Stimulated activated CD4-positive, alpha-beta T cell treated with anti-CD3 and anti-CD28 coated beads, Interleukin-1b, Interleukin-23, amount 100 ng/mL, for 48 hours (primary cell): ENCODE data around the gene FEN1.
A peak's percentile ranks its signal among the peaks of the same experiment; 100 is the strongest.

ENCODE experiments used
- DNase-seq: peaks from one replicate; pipeline ENCODE4 v3.0.0-alpha.2; 2020

Gene FEN1

DNA sequence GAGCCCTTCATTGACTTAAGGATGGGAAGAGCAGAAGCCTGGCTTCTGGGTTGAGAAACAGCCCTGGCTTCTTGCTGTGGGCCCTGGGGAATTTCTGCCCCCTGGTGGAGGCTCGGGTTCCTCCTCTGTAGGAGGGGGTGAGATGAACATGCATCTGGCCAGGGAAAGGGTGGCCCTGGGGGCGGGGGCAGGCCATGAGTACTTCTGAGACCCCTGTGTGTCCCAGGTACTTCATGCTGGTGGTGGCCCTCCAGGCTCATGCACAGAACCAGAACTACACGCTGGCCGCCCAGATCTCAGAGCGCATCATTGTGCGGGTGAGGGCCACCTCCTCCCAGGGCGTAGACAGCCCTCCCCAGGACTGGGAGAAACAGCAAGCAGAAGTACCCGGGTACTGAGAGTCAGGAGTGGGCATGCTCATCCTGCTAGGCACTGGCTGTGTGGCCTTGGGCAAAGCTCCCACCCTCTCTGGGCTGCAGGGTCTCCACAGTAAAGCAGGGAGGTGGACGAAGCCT lies 16.1 kb upstream of the FEN1 start:
- peak; percentile 70 for DNase-seq

DNA sequence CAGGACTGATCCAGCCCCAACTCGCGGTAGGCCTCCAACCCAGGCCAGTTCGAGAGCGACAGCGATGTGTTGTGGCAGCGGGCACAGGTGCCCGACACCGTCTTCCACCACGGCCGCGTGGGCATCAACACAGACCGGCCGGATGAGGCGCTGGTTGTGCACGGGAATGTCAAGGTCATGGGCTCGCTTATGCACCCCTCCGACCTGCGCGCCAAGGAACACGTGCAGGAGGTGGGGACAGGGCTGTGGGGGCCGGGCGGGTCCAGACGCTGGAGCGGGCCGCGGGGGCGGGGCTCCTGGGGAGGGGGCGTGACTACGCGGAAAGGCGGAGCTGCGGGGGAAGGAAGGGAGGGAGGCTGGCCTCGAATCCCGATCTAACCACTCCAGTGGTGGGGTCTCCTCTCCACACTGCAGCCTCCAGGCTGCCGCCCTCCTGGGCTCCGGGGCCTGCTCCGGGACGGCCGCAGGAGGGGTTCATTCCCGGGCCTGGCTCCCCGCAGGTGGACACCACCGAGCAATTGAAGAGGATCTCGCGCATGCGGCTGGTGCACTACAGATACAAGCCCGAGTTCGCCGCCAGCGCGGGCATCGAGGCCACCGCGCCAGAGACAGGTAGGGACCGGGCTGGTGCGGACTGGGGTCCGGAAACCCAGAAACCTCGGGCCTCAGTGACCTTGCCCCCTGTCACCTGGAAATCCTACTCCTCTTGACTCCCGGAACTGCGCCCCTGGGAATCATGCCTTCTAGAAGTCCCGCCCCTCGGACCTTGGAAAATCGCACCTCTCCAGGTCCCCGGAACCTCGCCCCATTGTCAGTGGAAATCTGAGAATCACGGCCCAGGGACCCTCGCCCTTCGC lies 15.2 kb upstream of the FEN1 start:
- peak; percentile 41 for DNase-seq

DNA sequence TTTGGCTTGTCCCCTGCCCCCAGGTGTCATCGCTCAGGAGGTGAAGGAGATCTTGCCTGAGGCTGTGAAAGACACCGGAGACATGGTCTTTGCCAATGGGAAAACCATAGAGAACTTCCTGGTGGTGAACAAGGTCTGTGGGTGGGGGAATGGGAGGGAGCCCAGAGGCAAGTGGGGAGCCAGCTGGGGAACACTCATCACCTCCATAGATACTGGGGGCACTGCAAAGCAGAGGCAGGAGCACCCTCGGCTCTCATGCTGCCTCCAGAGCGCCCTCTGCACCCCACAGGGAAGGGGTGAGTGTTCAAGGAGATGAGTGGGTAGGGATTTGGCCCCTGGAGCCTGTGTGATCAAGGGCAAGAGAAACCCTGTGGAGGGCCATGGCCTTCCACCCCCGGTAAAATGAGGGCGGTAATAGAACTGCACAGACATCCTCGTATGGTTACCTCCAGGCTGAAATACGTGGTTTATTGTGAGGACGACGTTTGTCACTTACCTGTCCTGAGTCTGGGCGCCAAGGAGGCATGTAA lies 14.3 kb upstream of the FEN1 start:
- no peak for DNase-seq

DNA sequence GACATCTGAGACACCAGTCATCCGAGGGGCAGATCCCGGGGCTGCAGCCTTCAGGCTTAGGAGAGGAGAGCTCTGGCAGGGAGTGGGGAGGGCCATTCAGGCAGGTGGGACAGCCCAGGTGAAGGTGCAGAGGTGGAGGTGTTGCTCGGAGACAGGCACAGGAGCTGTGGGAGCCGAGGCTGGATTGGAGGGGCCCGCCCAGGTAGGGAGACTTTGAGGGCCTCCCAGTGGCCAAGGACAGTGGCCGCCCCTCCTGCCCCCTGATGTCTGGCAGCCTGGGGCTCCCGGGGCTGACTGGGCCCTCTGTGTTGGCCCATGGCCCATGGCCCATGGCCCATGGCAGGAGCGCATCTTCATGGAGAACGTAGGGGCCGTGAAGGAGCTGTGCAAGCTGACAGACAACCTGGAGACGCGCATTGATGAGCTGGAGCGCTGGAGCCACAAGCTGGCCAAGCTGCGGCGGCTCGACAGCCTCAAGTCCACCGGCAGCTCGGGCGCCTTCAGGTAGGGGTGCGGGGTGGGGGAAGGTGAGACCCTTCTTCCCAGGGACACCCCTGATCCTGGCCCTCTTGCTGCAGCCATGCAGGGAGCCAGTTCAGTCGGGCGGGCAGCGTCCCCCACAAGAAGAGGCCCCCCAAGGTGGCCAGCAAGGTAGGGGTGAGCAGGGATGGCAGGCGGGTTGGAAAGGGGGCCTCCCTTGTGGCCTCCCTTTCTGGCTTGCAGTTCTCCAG lies 13.6 kb upstream of the FEN1 start:
- DNase-seq, result no peak

DNA sequence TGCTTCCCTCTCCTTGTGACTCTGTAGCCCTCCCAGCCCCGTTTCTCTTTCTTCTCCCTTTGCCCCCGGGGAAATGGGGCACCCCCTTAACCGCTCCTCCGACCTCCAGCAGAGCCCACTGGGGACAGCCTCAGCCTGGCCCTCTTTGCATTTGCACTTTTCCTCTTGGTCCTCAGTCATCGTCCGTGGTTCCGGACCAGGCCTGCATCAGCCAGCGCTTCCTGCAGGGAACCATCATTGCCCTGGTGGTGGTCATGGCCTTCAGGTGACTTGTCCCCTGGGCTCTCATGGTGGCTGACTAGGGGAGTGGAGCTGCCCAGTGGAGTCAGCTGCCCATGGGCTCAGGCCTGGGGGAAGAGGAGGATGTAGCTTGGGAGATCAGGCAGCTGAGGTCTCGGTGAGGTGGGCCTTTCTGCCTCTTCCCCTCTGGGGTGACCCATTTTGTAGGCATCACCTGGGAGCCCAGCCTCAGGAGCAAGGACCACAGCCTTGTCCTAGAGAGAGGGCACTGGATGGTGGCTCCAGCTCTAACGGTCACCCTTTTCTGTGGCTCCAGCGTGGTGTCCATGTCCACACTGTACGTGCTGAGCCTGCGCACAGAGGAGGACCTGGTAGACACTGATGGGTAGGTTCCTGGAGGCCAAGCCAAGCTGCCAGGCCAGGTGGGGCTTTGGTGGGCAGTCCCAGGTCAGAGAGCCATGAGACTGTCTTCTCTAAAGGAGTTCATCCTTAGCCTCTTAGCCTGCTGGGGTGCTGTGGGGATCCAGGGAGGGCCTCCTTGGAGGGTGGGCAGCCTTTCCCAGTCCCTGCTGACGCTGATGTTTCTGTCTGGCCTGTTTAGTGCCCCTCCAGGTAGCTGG lies 12.8 kb upstream of the FEN1 start:
- no peak for DNase-seq

DNA sequence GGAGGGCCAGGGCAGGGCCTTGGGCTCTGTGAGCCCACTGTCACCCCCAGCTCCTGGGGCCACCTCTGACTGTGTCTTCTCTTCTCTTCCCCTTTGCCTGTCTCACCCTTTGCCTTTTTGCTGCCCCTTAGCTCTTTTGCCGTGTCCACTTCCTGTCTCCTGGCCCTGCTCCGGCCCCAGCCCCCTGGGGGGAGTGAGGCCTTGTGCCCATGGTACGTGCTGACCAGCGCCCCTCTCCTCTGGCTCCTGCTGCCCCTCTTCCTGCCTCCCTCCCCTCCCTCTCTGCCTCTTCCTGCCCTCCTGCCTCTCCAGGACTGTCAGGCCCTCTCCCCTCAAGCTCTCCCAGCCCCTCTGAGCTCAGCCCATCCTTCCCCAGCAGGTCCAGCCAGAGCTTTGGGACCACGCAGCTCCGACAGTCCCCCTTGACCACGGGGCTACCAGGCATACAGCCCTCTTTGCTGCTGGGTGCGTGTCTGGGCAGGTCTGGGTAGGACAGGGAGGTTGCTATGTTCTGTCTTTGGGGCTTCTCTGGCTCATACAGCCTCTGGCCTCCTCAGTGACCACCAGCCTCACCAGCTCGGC lies 12.0 kb upstream of the FEN1 start:
- DNase-seq, result no peak

DNA sequence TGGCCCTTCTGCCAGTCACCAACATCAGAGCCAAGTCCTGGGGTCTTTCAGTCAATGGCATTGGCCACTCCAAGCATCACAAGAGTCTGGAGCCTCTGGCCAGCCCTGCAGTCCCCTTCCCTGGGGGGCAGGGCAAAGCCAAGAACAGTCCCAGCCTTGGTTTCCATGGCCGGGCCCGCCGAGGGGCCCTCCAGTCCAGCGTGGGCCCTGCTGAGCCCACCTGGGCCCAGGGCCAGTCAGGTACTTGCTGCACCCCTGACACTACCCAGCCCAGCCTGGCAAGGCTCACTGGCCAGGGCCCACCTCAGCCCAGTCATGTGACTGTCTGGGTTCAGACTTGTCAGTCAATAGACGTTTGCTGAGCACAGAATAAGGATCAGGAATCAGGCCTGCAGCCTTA lies 11.1 kb upstream of the FEN1 start:
- DNase-seq, result no peak

DNA sequence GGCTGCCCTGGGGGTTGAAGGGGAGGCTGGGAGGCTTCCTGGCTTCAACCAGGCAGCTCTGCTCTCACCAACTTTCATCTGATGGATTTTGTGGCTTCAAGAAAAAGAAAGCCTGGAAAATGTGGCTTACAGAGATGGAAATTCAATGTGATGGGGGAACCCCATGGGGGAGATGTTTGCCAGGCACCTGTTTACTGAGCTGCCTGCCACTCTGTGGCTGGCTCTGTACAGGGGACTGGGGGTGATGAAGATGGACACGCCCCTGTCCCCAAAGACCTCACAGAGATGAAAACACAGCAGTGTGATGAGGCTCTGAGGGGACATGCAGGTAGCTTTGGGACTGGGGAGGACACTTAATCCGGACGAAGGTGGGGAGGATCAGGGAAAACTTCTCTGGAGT lies 10.4 kb upstream of the FEN1 start:
- DNase-seq, result no peak

DNA sequence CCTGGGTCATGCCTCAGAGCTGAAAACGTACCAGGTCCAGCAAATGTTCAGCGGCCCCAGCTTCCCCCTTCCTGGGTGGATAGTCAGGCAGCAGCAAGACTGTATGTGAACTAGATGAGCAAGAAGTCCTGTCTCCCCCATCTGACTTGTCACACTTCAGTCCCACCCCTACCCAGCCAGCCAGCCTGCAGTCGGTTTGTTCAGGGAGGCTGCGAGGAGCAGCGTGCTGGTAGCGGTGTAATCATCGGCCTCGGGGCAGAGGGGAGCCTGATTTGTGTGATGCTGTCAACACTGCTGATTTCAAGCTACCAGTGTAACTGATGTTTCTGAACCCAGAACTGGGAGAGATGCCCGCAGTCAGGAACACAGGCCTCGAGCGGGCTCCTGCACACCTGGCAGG lies 9.9 kb upstream of the FEN1 start:
- DNase-seq, result no peak

DNA sequence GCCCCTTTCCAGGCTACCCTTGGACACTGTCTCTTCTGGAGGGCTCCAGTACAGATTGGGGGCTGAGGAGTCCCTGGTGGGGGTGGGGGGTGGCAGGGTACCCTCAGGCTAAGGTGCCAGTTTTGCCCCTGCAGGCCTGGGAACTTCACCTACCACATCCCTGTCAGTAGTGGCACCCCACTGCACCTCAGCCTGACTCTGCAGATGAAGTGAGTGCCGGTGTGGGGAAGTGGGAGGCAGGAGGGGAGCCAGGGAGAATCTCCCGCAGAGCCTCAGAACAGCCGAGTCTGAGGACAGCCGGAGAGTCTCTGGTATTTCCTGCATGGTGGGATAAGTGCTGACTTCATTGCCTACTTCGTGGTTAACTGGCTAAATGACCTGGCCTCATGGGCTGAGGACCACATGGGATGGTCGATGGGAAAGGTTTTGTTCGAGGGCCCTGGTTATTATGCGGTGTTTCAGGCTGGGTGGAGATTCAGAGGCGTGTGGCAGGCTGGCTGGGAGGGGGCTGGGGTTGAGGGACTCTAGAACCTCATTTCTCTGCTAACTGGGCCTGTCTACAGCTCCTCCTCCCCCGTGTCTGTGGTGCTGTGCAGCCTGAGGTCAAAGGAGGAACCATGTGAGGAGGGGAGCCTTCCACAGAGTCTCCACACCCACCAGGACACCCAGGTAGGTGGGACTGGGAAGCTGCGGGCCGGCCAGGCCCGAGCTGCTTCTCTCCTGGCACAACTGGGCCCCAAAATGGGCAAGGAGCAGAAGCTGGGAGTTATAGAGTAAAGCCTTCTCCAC lies 8.8 kb upstream of the FEN1 start:
- no peak for DNase-seq

DNA sequence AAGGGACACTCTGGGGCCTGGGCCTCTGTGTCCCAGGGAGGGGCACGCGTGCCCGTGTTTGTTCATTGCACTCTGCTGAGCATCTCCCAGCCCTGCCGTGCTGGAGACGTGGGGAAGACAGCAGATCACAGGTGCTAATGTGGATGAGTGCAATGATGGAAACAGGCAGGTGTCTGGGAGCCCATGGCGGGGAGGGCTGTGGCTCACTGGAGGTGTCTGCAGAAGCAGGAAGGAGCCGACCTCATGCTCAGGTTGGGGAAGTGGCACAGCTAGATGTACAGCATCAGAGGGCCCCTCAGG lies 8.3 kb upstream of the FEN1 start:
- DNase-seq, result no peak

DNA sequence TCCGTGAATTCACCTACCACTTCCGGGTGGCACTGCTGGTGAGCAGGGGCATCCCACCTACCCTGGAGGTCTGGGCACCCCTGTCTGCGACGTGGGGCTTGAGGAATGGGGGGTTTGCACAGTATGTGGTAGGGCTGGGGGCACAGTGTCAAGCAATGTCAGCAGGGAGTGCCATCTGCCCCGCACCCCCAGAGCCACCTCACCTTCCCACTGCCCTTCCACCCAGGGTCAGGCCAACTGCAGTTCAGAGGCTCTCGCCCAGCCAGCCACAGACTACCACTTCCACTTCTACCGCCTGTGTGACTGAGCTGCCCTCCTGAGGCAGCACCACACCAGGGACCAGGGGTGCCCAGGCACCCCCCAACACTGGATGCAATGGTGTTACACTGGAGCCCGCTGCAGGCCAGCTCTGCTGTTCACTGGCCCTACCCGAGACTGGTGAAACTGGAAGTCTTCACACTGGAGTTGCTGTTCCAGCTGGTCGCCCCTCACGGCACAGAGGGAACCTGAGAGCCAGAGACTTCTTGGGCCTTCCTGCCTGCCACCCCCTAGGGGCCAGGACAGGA lies 6.8 kb upstream of the FEN1 start:
- no peak for DNase-seq

DNA sequence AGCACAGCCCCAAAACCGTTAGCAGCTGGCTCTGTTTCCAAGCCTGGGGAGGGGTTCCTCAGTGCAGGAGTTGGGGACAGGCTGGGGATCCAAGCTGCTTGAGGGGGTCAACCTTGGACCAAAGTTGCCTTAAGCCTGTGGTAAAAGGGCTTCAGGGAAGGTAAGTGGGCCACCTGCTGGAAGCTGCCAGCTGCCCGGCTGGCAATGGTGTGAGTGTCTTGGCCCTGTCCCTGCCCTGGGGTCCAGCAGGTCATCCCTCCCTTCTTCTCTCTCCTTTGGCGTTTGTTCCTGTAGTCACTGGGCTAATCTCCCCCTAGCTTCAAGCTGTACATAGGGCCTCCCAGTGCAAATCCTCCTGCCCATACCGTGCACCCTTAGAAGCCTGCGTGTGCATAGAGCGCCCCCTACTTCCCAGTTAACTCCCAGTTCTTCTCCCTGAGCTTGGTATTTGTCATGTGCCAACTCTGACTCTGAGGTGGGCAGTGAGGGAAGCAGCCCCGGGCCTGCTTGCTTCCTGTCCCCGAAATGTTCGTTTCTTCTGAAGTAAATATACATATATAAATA lies 4.7 kb upstream of the FEN1 start:
- DNase-seq, result no peak

DNA sequence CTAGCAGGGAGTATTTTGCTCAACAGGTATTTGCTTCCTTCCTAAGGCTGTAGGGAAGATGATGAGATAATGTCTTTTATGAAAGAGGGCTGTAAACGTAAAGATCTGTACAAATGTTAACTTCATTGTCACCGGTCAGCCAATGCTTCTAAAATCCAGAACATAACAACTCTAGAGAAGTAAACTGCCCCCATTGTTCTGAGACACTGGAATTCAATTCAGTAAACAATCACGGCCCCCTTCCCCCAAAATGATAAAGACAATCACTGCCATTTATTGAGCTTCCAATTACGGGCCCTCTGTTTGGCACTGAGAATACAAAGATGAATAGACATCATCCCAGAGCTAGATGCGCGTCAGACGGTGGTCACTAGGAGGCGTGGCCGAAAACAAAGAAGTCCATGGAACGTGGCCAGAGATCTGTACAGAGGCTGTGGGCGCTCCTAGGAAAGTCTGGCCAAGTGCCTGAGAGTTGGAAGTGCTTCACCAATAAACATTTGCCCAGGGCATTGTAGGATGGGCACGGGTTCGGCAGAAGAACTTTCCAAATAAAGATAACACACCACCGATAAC lies 888 bp upstream of the FEN1 start:
- DNase-seq, result peak; percentile 48

DNA sequence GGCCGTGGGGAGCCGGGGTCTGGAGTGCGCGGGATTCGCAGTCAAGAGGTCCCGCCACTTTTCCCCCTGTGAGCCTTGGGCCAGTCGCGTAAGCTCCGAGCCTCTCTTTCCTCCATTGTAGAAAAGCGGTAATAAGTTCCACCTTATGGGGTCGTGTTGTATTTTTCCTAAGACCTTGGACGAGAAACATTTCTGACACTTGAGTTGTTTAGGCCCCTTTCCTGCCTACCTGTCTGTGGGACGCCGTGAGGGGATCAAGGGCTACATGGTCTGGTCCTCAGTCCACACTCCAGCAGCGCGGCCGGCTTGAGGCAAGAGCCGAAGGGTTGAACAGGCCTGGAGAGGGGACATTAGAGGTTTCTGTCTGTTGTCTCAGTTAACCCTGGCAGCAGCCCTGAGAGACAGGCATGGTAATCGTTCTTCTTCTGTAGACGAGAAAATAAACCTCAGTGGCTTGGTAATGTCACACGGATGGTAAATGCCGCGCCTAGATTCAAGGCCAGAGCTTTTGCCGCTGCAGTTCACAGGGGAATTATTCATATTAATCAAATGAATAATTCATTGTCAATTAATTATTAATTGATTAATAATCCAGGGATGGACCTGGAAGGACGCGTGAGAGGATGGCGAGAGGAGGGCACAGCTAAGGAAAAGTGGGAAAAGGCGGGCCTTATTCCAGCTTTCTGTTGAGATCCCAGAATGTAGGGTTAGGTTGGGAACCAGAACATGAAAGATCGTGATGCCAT lies 545 bp downstream of the FEN1 start:
- no peak for DNase-seq

DNA sequence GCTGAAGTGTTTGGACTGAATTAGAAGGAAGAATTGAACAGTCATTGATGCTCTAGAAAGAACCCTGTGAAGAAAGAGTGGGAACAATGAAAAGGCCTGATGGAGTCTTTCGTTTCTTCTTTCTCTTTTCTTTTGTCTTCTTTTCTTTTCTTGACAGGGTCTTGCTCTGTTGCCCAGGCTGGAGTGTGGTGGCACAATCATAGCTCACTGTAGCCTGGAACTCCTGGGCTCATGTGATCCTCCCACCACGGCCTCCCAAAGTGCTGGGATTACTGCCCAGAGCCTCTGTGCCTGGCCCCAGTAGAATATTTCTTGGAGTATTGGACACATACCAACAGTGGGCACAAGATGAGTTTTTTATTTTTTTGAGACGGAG lies 1.1 kb downstream of the FEN1 start:
- DNase-seq, result no peak

DNA sequence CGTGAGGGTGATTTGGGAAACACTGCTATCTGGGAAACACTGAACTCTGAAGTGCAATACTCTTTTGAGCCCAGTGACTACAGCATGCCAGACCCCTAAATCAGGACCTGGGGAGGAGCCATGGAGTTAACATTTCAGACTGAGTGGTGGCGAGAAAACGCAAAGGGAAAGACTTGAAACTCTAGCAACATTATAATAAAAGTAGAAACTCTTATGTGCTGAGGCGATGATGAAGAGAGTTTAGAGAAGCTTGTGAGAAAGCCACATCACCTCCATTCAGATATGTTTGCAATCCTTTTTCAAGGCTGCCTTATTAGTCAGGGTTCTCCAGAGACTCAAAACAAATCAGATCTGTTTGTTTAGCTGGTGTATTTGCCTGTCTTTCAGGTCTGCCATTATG lies 1.9 kb downstream of the FEN1 start:
- DNase-seq, result no peak

DNA sequence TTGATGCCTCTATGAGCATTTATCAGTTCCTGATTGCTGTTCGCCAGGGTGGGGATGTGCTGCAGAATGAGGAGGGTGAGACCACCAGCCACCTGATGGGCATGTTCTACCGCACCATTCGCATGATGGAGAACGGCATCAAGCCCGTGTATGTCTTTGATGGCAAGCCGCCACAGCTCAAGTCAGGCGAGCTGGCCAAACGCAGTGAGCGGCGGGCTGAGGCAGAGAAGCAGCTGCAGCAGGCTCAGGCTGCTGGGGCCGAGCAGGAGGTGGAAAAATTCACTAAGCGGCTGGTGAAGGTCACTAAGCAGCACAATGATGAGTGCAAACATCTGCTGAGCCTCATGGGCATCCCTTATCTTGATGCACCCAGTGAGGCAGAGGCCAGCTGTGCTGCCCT lies 2.7 kb downstream of the FEN1 start:
- DNase-seq, result no peak

DNA sequence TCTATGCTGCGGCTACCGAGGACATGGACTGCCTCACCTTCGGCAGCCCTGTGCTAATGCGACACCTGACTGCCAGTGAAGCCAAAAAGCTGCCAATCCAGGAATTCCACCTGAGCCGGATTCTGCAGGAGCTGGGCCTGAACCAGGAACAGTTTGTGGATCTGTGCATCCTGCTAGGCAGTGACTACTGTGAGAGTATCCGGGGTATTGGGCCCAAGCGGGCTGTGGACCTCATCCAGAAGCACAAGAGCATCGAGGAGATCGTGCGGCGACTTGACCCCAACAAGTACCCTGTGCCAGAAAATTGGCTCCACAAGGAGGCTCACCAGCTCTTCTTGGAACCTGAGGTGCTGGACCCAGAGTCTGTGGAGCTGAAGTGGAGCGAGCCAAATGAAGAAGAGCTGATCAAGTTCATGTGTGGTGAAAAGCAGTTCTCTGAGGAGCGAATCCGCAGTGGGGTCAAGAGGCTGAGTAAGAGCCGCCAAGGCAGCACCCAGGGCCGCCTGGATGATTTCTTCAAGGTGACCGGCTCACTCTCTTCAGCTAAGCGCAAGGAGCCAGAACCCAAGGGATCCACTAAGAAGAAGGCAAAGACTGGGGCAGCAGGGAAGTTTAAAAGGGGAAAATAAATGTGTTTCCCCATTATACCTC lies 3.3 kb downstream of the FEN1 start:
- no peak for DNase-seq
